Measurements from ENCODE around the gene STARD9. TPM values are rescaled to one million over a fixed set of nuclear protein-coding genes. Genes with fewer than 3 reads are reported as not detected.

STARD9 gene
- polyA plus RNA-seq, 3 donors, result 0.39 TPM; not detected in 2

DNA sequence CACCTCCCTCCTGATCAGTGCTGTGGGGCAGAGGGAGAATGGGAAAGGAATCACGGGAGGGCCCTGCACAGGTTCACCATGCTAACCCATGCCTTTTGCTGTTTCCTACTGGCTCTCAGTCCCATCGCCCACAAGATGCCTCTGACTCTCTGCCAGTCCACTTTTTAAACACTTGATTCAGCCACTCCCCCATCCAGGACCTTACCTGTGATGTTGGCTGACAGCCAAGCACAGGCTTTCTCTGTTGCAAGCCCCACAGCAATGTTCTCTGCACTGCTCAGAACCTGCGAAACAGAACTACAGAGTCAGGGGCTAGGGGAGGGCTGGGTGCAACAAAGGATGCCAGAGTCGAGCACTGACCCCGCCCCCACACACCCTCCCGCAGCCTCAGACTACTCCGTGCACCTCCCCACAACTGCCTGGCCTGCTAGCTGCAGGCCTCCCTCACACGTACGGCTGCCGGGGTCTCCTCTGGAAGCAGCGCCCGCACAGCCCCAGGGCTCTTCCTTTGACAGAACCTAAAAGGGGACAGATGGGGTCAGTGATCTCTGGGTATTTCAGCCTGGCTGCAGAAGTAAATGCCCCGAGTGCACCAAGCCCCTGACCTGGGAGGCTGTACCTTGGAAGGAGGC, 152.5 kb downstream of the STARD9 start:
- no peak overlapping the region for H2AFZ ChIP-seq (ENCODE audit: insufficient read depth, low read depth, low read length, poor library complexity, severe bottlenecking)
- intact Hi-C loops (cut with micrococcal nuclease), result no loop called here

DNA sequence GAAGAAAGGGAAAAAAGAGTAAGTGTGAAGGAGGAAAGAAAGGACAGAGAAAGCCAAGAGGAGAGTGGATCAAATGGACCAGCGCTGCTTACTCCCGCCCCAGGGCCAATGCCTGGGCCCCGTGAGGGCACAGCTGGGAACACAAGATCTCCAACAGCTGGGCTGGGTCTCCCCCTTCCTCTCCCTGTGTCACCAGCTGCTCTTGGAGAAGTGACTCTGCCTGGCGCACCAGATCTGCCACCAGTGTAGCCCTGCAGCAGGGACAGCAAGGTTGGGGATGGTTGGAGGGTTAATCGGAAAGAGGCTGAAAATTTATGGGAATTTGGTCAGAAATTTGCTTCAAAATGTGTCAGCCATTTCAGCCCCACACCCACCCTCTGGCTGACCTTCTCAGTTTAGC, 153.2 kb downstream of the STARD9 start:
- no peaks in the 10 kb centered on the region for H3K9me3 ChIP-seq (replicated peaks in 1 of 2; ENCODE audit: control insufficient read depth in 1 of 2, insufficient read depth in 1 of 2, low read length in 2 of 2)
- TF ChIP-seq, protein P1, sequence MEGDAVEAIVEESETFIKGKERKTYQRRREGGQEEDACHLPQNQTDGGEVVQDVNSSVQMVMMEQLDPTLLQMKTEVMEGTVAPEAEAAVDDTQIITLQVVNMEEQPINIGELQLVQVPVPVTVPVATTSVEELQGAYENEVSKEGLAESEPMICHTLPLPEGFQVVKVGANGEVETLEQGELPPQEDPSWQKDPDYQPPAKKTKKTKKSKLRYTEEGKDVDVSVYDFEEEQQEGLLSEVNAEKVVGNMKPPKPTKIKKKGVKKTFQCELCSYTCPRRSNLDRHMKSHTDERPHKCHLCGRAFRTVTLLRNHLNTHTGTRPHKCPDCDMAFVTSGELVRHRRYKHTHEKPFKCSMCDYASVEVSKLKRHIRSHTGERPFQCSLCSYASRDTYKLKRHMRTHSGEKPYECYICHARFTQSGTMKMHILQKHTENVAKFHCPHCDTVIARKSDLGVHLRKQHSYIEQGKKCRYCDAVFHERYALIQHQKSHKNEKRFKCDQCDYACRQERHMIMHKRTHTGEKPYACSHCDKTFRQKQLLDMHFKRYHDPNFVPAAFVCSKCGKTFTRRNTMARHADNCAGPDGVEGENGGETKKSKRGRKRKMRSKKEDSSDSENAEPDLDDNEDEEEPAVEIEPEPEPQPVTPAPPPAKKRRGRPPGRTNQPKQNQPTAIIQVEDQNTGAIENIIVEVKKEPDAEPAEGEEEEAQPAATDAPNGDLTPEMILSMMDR (IDR thresholded peaks at IDR 0.05), result no peak
- H3K27ac Mint-ChIP-seq, result peak overlapping the region in 3 of 7 donors; percentile 20 to 43 (median 28)

More for the DNA sequence above, 152.5 kb downstream of the STARD9 start:
- H3K4me3 Mint-ChIP-seq, result no peak overlapping the region
- no peaks in the 10 kb centered on the region for H3K9me3 ChIP-seq (replicated peaks in 1 of 2; ENCODE audit: control insufficient read depth in 1 of 2, insufficient read depth in 1 of 2, low read length in 2 of 2)
- no peak for DNase-seq
- H3K36me3 Mint-ChIP-seq, result peaks cover 83 to 99% of the 10 kb centered on the region in 2 donors
- H3K27ac Mint-ChIP-seq, result no peak overlapping the region
- H3K4me2 ChIP-seq (replicated peaks; ENCODE audit: extremely low read depth, low read length, poor library complexity, severe bottlenecking), result no peak overlapping the region
- 95% methylated on average over 6 of the region's 13 CpGs for WGBS (ENCODE audit: insufficient coverage)
- H3K9ac ChIP-seq (ENCODE audit: insufficient read depth, low read length, poor library complexity, severe bottlenecking), result no peak overlapping the region
- no peaks in the 10 kb centered on the region for H3K27me3 ChIP-seq (ENCODE audit: control insufficient read depth in 2 of 2, insufficient read depth in 2 of 2, low read length in 2 of 2)
- H3K4me3 ChIP-seq (replicated peaks in 1 of 3; ENCODE audit: low read depth in 2 of 3, low read length in 3 of 3), result no peak overlapping the region
- H3K27ac ChIP-seq (ENCODE audit: low read depth in 1 of 2, low read length in 2 of 2), result no peak overlapping the region
- H3K27me3 Mint-ChIP-seq (ENCODE audit: low read depth in 3 of 3), result peaks cover 0 to 1% (median 0%) of the 10 kb centered on the region in 3 donors
- no peaks in the 10 kb centered on the region for H4K20me1 ChIP-seq (ENCODE audit: insufficient read depth, low read length)
- H3K4me1 ChIP-seq (ENCODE audit: control insufficient read depth in 1 of 2, insufficient read depth in 2 of 2, low read length in 2 of 2), result no peaks in the 10 kb centered on the region
- TF ChIP-seq, protein P1 (IDR thresholded peaks at IDR 0.05), result no peak
- H3K36me3 ChIP-seq (replicated peaks in 1 of 2; ENCODE audit: control insufficient read depth in 1 of 2, insufficient read depth in 2 of 2, low read length in 2 of 2), result peaks cover 94 to 98% of the 10 kb centered on the region in 2 donors
- H3K4me1 Mint-ChIP-seq, result no peaks in the 10 kb centered on the region
- no peaks in the 10 kb centered on the region for H3K79me2 ChIP-seq (ENCODE audit: insufficient read depth, low read length)
- no peaks in the 10 kb centered on the region for H3K9me3 Mint-ChIP-seq

More for the DNA sequence above, 153.2 kb downstream of the STARD9 start:
- Mint-ChIP-seq H3K9me3 (no peaks in the 10 kb centered on the region), H3K27me3 (ENCODE audit: low read depth in 3 of 3) (peaks cover 0 to 1% (median 0%) of the 10 kb centered on the region in 3 donors), H3K4me3 (no peak overlapping the region), H3K36me3 (peaks cover 85 to 100% of the 10 kb centered on the region in 2 donors), H3K4me1 (no peaks in the 10 kb centered on the region)
- H3K79me2 ChIP-seq (ENCODE audit: insufficient read depth, low read length), result no peaks in the 10 kb centered on the region
- no peaks in the 10 kb centered on the region for H4K20me1 ChIP-seq (ENCODE audit: insufficient read depth, low read length)
- H2AFZ ChIP-seq (ENCODE audit: insufficient read depth, low read depth, low read length, poor library complexity, severe bottlenecking), result no peak overlapping the region
- H3K4me2 ChIP-seq (replicated peaks; ENCODE audit: extremely low read depth, low read length, poor library complexity, severe bottlenecking), result no peak overlapping the region
- intact Hi-C loops (cut with micrococcal nuclease), result no loop called here
- H3K27me3 ChIP-seq (ENCODE audit: control insufficient read depth in 2 of 2, insufficient read depth in 2 of 2, low read length in 2 of 2), result no peaks in the 10 kb centered on the region
- WGBS (ENCODE audit: insufficient coverage), result 83% methylated on average over 3 of the region's 5 CpGs
- peaks cover 92 to 98% of the 10 kb centered on the region in 2 donors for H3K36me3 ChIP-seq (replicated peaks in 1 of 2; ENCODE audit: control insufficient read depth in 1 of 2, insufficient read depth in 2 of 2, low read length in 2 of 2)
- no peak overlapping the region for H3K27ac ChIP-seq (ENCODE audit: low read depth in 1 of 2, low read length in 2 of 2)
- H3K4me1 ChIP-seq (ENCODE audit: control insufficient read depth in 1 of 2, insufficient read depth in 2 of 2, low read length in 2 of 2), result no peaks in the 10 kb centered on the region
- DNase-seq, result no peak
- no peak overlapping the region for H3K4me3 ChIP-seq (replicated peaks in 1 of 3; ENCODE audit: low read depth in 2 of 3, low read length in 3 of 3)
- no peak overlapping the region for H3K9ac ChIP-seq (ENCODE audit: insufficient read depth, low read length, poor library complexity, severe bottlenecking)
